CD4-positive, alpha-beta T cell (primary cell): ENCODE results near the gene DBN1. TPM values are rescaled to one million over a fixed set of nuclear protein-coding genes. Genes with fewer than 3 reads are reported as not detected.

ENCODE experiments used
- ATAC-seq: fragments of 200-7000 bp; cut with Tn5 transposase; one replicate; pipeline ENCODE4 v1.10.0; 2022; ENCODE audit warnings: mild to moderate bottlenecking; ENCODE audit not compliant: poor library complexity
- CTCF ChIA-PET: fragments of 350-600 bp; sonication (Branson Sonifier 250); formaldehyde crosslinking; loops from one replicate; lab custom pipeline; 2021; ENCODE audit warnings: antibody characterized with exemption, inconsistent platforms; lab: Charles Lee
- POLR2A ChIA-PET: fragments of 350-600 bp; sonication (Branson Sonifier 250); formaldehyde crosslinking; loops from one replicate; lab custom pipeline; 2021; ENCODE audit warnings: antibody characterized with exemption, inconsistent platforms; lab: Charles Lee
- DNase-seq, 14 experiments: peaks; one replicate each; pipeline ENCODE4 v3.0.0-alpha.2; 2013 to 2020; ENCODE audit warnings: mixed read lengths in 2 of 14
- H3K27ac ChIP-seq, 2 donors: one replicate each; pipeline versions ENCODE4 v1.5.1 to v1.7.0; 2013; ENCODE audit warnings: low read length in 2 of 2, low read depth in 1 of 2, mild to moderate bottlenecking in 1 of 2
- H3K27me3 ChIP-seq, 2 experiments: 1 replicate in 1 of 2; 2 replicates in 1 of 2; pipeline versions ENCODE4 v1.6.1 to v1.7.0; 2013; ENCODE audit warnings: low read length in 2 of 2, control low read depth in 1 of 2, mild to moderate bottlenecking in 1 of 2, moderate library complexity in 1 of 2; ENCODE audit not compliant: insufficient read depth in 2 of 2, control insufficient read depth in 1 of 2
- H3K36me3 ChIP-seq: one replicate; pipeline ENCODE4 v1.6.1; 2013; ENCODE audit warnings: low read length, control low read depth; ENCODE audit not compliant: insufficient read depth
- H3K4me1 ChIP-seq: one replicate; pipeline ENCODE4 v1.6.1; 2013; ENCODE audit warnings: low read length, control low read depth; ENCODE audit not compliant: insufficient read depth
- H3K4me3 ChIP-seq: one replicate; pipeline ENCODE4 v1.5.1; 2013; ENCODE audit warnings: mild to moderate bottlenecking, low read length, moderate library complexity
- H3K9me3 ChIP-seq, 2 experiments: 1 replicate in 1 of 2; 2 replicates in 1 of 2; pipeline versions ENCODE4 v1.6.1 to v1.7.0; 2013; ENCODE audit warnings: low read length in 2 of 2, mild to moderate bottlenecking in 2 of 2, control low read depth in 1 of 2, moderate library complexity in 1 of 2; ENCODE audit not compliant: control insufficient read depth in 1 of 2, insufficient read depth in 1 of 2
- H3K27ac Mint-ChIP-seq: one replicate; pipeline ENCODE4 v1.8.0; 2020; ENCODE audit warnings: mixed read lengths
- H3K27me3 Mint-ChIP-seq: one replicate; pipeline ENCODE4 v1.8.0; 2021; ENCODE audit warnings: mixed read lengths
- H3K36me3 Mint-ChIP-seq: one replicate; pipeline ENCODE4 v1.8.0; 2021; ENCODE audit warnings: low read depth, mixed read lengths
- H3K4me1 Mint-ChIP-seq: one replicate; pipeline ENCODE4 v1.8.0; 2021; ENCODE audit warnings: low read depth, mixed read lengths
- H3K4me3 Mint-ChIP-seq: one replicate; pipeline ENCODE4 v1.8.0; 2020; ENCODE audit warnings: mild to moderate bottlenecking, mixed read lengths
- H3K9me3 Mint-ChIP-seq: one replicate; pipeline ENCODE4 v1.8.0; 2020; ENCODE audit warnings: mixed read lengths
- intact Hi-C, 2 experiments: fragments of 100-400 bp; cut with DNase I in 1 of 2; cut with micrococcal nuclease in 1 of 2; formaldehyde crosslinking; loops; one replicate each; pipeline versions ENCODE4 v1.15.1 to v1.9.0; 2023 to 2025; cut with DNase I, micrococcal nuclease
- total RNA-seq, 174 experiments: library from RNA in 2 of 174; stranded (reverse) in 2 of 174; gene quantifications; one replicate each; pipeline ENCODE4 v1.2.3 and lab custom pipeline; 2021 to 2026
- TF ChIP-seq, protein P1 (sequence below): fragments of 200-600 bp; IDR thresholded peaks from one replicate; pipeline ENCODE4 v1.8.0; 2022; ENCODE audit warnings: antibody characterized with exemption, mild to moderate bottlenecking

The DBN1 gene
- total RNA-seq, 2 experiments from 2014 or later: 1.8 to 2.5 TPM

DNA sequence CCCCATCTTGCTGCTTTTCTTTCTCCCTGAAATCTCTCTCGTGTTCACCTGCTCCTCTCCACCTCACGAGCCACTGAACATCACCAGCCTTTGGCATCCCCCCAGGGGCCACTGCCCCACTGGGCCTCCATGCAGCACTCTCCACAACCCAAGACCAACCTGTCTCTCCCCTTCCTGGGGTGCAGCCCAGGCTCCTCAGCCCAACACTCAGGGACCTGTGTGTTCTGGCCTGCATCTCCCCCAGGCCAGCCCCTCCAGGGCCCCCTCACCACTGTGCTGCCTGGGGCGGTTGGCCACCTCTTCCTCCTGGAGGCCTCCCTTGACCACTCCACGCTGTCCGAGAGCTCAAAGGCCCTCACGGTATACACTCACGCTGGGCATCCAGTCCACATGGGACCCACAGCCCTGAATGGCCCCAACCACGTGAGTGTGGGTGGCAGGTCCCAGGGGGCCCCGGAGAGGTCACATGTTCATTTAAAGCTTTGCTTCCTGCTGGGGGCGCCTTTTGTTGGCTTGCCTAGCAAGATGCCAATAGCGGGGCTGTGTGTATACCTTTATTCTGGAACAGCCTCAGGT, 36.6 kb upstream of the DBN1 start:
- Histone ChIP-seq H3K36me3 (peaks cover 46% of the 10 kb centered on the region), H3K9me3 (no peaks in the 10 kb centered on the region), H3K4me3 (no peak overlapping the region), H3K27ac (peak overlapping the region in 1 of 2 donors; percentile 40), H3K4me1 (peaks cover 26% of the 10 kb centered on the region), H3K27me3 (no peaks in the 10 kb centered on the region)
- peaks cover 43% of the 10 kb centered on the region for H3K36me3 Mint-ChIP-seq
- no peak for ATAC-seq
- no peak overlapping the region for H3K27ac Mint-ChIP-seq
- intact Hi-C loops: no loop called here
- H3K4me1 Mint-ChIP-seq: peaks cover 1% of the 10 kb centered on the region
- ChIA-PET POLR2A (no interaction called here), CTCF (no interaction called here)
- H3K9me3 Mint-ChIP-seq: no peaks in the 10 kb centered on the region
- no peak for DNase-seq
- H3K27me3 Mint-ChIP-seq: no peaks in the 10 kb centered on the region
- TF ChIP-seq, protein P1, sequence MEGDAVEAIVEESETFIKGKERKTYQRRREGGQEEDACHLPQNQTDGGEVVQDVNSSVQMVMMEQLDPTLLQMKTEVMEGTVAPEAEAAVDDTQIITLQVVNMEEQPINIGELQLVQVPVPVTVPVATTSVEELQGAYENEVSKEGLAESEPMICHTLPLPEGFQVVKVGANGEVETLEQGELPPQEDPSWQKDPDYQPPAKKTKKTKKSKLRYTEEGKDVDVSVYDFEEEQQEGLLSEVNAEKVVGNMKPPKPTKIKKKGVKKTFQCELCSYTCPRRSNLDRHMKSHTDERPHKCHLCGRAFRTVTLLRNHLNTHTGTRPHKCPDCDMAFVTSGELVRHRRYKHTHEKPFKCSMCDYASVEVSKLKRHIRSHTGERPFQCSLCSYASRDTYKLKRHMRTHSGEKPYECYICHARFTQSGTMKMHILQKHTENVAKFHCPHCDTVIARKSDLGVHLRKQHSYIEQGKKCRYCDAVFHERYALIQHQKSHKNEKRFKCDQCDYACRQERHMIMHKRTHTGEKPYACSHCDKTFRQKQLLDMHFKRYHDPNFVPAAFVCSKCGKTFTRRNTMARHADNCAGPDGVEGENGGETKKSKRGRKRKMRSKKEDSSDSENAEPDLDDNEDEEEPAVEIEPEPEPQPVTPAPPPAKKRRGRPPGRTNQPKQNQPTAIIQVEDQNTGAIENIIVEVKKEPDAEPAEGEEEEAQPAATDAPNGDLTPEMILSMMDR: no peak
- H3K4me3 Mint-ChIP-seq: no peak overlapping the region

DNA sequence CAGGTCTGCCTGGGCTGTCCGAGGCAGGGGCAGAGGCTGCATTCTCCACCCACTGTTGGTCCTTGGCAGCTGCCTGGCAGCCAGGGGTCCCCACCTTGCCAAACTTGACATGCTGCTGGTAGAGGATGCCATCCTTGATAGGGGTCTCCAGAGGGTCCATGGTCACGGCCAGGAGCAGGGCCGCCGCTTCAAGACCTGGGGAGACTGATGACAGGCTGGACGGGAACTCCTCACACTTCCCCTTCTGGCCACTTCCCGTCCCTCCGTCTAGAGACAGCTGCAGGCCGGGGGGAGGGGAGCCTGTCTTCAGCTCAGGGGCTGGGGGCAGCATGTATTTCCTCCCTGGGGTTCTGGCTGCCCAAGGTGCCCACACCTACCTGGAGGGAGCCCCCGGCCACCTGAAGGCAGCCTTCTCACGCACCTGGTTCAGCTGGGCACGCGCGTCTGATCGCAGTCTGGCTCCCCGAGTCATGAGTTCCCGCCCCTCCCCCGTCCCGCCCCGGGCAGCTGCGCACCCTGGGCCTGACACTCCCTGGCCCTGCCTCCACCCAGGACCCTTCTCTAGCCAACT, 36.0 kb upstream of the DBN1 start, which contains the start of gene DOK3:
Gene DOK3 (minus strand): TSS at position 446 of the 571 bp plus-strand sequence. CDS start 286 bp downstream, at position 160.
- Histone ChIP-seq H3K4me3 (peak within 1 kb of the TSS; percentile 42), H3K36me3 (peaks cover 41% of the 10 kb centered on the region)
- POLR2A ChIA-PET: interaction anchor here (1.9 kb wide), 1 partner anchor 31 kb away, joined by 5 read pairs; no protein-coding TSS in a partner anchor

GRCh38 chr5:177508837-177509236, 35.4 kb upstream of the DBN1 start:
- CTCF ChIA-PET: interaction anchor here (1.0 kb wide), 1 partner anchor 104 kb away, joined by 3 read pairs; no protein-coding TSS in a partner anchor
- Mint-ChIP-seq H3K9me3 (no peaks in the 10 kb centered on the region), H3K4me1 (no peaks in the 10 kb centered on the region), H3K27ac (no peak overlapping the region), H3K36me3 (peaks cover 31% of the 10 kb centered on the region), H3K27me3 (no peaks in the 10 kb centered on the region), H3K4me3 (no peak overlapping the region)
- peak overlapping the region; percentile 42 for H3K4me3 ChIP-seq
- no peaks in the 10 kb centered on the region for H3K9me3 ChIP-seq
- H3K27me3 ChIP-seq: no peaks in the 10 kb centered on the region
- H3K36me3 ChIP-seq: peaks cover 35% of the 10 kb centered on the region
- POLR2A ChIA-PET: interaction anchor here (1.9 kb wide), 1 partner anchor 30 kb away, joined by 5 read pairs; no protein-coding TSS in a partner anchor
- H3K27ac ChIP-seq: no peak overlapping the region
- TF ChIP-seq, protein P1: no peak
- peaks cover 17% of the 10 kb centered on the region for H3K4me1 ChIP-seq
- intact Hi-C loops: no loop called here
- ATAC-seq: no peak
- DNase-seq: no peak

More for the DNA sequence above, 36.0 kb upstream of the DBN1 start, which contains the start of gene DOK3:
- intact Hi-C loops: no loop called here
- Histone ChIP-seq H3K4me1 (peaks cover 21% of the 10 kb centered on the region), H3K9me3 (no peaks in the 10 kb centered on the region), H3K27ac (peak within 1 kb of the TSS in 1 of 2 donors; percentile 40), H3K27me3 (no peaks in the 10 kb centered on the region)
- no peaks in the 10 kb centered on the region for H3K9me3 Mint-ChIP-seq
- no peaks in the 10 kb centered on the region for H3K4me1 Mint-ChIP-seq
- CTCF ChIA-PET: interaction anchor here (1.0 kb wide), 1 partner anchor 105 kb away, joined by 3 read pairs; no protein-coding TSS in a partner anchor
- H3K27ac Mint-ChIP-seq: no peak within 1 kb of the TSS
- TF ChIP-seq, protein P1: no peak
- H3K36me3 Mint-ChIP-seq: peaks cover 38% of the 10 kb centered on the region
- no peaks in the 10 kb centered on the region for H3K27me3 Mint-ChIP-seq
- peak in 2 of 14 experiments; percentile 50 to 51 for DNase-seq
- no peak within 1 kb of the TSS for H3K4me3 Mint-ChIP-seq
- ATAC-seq: no peak
